Cardiac muscle cell (in vitro differentiated cells and primary cell): ENCODE data around the gene RAB13. TPM values are rescaled to one million over a fixed set of nuclear protein-coding genes. Genes with fewer than 3 reads are reported as not detected.

ENCODE experiments used
- DNase-seq, 2 donors: peaks; one replicate each; pipeline versions ENCODE4 v3.0.0 to v3.0.0-alpha.2; 2010 to 2017; ENCODE audit warnings: low read depth in 1 of 2, low spot score in 1 of 2
- H3K27ac ChIP-seq: fragments of 200-600 bp; sonication (generic); 2 replicates; pipeline ENCODE4 v1.5.1; 2016
- H3K27me3 ChIP-seq: fragments of 200-600 bp; sonication (generic); 2 replicates; pipeline ENCODE4 v1.6.0; 2016; ENCODE audit warnings: control low read depth
- H3K36me3 ChIP-seq: fragments of 200-600 bp; sonication (generic); 2 replicates; pipeline ENCODE4 v1.5.1; 2016; ENCODE audit warnings: control low read depth
- H3K4me1 ChIP-seq: fragments of 200-600 bp; sonication (generic); 2 replicates; pipeline ENCODE4 v1.8.1; 2017; ENCODE audit warnings: low read depth, mild to moderate bottlenecking, mixed run types
- H3K4me3 ChIP-seq: fragments of 200-600 bp; sonication (generic); 2 replicates; pipeline ENCODE4 v1.5.1; 2016; ENCODE audit warnings: mild to moderate bottlenecking
- H3K9me3 ChIP-seq: fragments of 200-600 bp; sonication (generic); 2 replicates; pipeline ENCODE4 v1.5.1; 2017; ENCODE audit warnings: low read depth, mild to moderate bottlenecking, control low read depth
- polyA plus RNA-seq: library from polyadenylated mRNA; unstranded; fragments of >200 nt; fragmentation: Nextera tagmentation; extraction: Ambion mirVana; gene quantifications from 2 replicates; pipeline ENCODE4 v1.2.1, GENCODE V29; 2016
- total RNA-seq: library from RNA; depleted of rRNA; stranded (reverse); fragments of >200 nt; gene quantifications from 2 replicates; pipeline ENCODE4 v1.2.3, GENCODE V29; 2016
- TF ChIP-seq, protein P1 (sequence below): IDR thresholded peaks from 2 replicates; pipeline ENCODE4 v1.5.1; 2012; ENCODE audit warnings: low read depth, mild to moderate bottlenecking, low read length

The RAB13 gene
- total and polyA plus RNA-seq, 2 experiments from 2014 or later, result 37.6 to 90.6 TPM

DNA sequence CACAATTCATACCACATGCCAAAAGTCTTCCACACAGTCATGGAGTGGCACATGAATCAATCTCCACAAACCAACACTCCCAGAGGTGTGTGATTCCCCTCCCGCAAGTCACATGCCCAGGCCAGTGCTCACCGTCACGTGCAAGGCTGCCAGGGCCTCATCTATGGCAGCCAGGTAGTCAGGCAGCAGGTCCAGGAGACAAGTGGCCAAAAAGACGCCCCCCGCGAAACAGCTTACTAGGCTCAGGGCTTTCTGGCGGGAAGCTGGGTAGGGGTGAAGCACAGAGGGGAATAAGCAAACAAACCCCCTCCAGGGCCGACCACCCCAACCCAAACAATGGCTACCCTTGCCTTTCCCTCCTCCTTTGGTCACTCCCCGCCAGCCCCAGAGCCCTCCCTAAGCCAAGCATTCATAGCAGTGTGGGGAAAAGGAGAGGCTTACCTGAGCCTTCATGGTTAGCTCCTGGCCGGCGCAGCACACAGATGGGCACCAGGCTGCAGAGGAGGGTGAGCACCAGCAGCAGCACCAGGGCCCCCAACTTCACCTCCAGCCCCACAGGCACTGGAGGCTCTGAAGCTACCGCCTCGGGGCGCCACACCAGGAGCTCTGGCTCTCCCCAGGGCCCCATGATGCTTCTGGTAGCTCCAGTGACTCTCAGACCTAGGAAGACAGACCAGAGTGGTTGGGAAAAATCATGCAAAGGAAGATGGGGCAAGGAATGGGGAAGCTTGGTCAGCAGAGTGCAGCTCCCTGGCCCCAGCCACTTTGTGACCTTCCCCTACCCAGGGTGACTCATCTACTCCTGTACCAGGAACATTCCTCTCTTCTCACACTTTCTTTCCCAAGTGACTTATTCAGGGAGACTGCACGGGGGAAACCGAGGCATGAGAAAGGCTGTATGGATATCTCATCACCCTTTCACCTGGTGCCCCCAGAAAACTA is 23.8 kb downstream of the RAB13 start:
- peak in 1 of 2 donors; percentile 57 for DNase-seq
- Histone ChIP-seq H3K4me3 (peak overlapping the region; percentile 58), H3K4me1 (peaks cover 17% of the 10 kb centered on the region), H3K36me3 (peaks cover 6% of the 10 kb centered on the region), H3K27me3 (no peaks in the 10 kb centered on the region), H3K9me3 (no peaks in the 10 kb centered on the region), H3K27ac (no peak overlapping the region)
- TF ChIP-seq, protein P1, sequence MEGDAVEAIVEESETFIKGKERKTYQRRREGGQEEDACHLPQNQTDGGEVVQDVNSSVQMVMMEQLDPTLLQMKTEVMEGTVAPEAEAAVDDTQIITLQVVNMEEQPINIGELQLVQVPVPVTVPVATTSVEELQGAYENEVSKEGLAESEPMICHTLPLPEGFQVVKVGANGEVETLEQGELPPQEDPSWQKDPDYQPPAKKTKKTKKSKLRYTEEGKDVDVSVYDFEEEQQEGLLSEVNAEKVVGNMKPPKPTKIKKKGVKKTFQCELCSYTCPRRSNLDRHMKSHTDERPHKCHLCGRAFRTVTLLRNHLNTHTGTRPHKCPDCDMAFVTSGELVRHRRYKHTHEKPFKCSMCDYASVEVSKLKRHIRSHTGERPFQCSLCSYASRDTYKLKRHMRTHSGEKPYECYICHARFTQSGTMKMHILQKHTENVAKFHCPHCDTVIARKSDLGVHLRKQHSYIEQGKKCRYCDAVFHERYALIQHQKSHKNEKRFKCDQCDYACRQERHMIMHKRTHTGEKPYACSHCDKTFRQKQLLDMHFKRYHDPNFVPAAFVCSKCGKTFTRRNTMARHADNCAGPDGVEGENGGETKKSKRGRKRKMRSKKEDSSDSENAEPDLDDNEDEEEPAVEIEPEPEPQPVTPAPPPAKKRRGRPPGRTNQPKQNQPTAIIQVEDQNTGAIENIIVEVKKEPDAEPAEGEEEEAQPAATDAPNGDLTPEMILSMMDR, result no peak

DNA sequence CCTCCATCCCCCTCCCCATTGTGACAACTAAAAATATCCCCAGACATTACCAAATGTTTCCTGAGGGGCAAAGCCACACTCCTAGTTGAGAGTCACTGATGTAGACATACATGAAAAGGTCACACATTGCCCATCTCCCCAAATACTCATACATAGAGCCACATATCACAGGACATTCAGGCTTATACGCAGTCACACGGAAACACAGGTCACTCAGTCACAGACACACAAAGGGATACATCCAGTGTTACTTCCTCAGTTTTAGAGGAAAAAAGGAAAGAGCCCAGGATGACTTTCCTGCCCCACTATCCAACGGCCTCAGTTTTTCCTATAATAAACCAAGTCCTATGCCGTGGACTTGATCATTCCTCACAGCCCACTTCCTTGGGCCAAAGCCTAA is 24.7 kb downstream of the RAB13 start:
- H3K4me3 ChIP-seq, result no peak overlapping the region
- H3K27ac ChIP-seq, result no peak overlapping the region
- H3K4me1 ChIP-seq, result peaks cover 23% of the 10 kb centered on the region
- no peak for DNase-seq
- no peaks in the 10 kb centered on the region for H3K9me3 ChIP-seq
- no peaks in the 10 kb centered on the region for H3K27me3 ChIP-seq
- peaks cover 6% of the 10 kb centered on the region for H3K36me3 ChIP-seq
- TF ChIP-seq, protein P1, result no peak

- Histone ChIP-seq H3K27me3 (no peaks in the 10 kb centered on the region), H3K36me3 (peaks cover 6% of the 10 kb centered on the region), H3K27ac (peak overlapping the region; percentile 7), H3K4me3 (no peak overlapping the region), H3K4me1 (peaks cover 33% of the 10 kb centered on the region), H3K9me3 (no peaks in the 10 kb centered on the region)
- TF ChIP-seq, protein P1, result no peak
- DNase-seq, result no peak
Observed at GRCh38 chr1:153960206-153960605, 25.9 kb downstream of the RAB13 start.

DNA sequence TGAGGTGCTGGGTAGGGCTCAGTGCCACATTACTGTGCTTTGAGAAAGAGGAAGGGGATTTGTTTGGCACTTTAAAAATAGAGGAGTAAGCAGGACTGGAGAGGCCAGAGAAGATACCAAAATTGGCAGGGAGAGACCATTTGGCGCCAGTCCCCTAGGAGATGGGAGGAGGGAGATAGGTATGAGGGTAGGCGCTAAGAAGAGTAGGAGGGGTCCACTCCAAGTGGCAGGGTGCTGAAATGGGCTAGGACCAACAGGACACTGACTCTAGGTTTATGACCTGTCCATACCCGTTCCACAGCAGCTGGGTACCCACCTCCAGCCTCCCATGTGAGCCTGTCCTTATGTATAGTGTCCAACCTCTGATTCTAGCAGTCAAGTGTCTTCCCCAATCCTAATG is 26.7 kb downstream of the RAB13 start:
- DNase-seq, result no peak
- H3K9me3 ChIP-seq, result no peaks in the 10 kb centered on the region
- peaks cover 33% of the 10 kb centered on the region for H3K4me1 ChIP-seq
- H3K27me3 ChIP-seq, result no peaks in the 10 kb centered on the region
- no peak overlapping the region for H3K4me3 ChIP-seq
- peaks cover 6% of the 10 kb centered on the region for H3K36me3 ChIP-seq
- TF ChIP-seq, protein P1, result no peak
- H3K27ac ChIP-seq, result peak overlapping the region; percentile 7

DNA sequence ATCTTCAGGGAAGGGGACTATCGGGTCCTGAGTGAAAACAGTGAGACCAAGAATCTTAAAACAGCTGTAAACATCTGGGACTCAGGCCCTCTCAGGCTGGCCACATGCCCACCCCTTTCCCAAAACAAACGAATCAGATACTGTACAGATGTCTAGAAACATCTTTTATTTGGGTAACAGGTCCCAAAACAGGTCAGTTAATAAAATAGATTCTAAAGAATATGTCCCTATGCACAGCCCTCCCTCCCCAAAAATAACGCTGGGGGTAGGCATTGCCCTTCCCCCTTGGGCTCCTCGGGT is 27.2 kb downstream of the RAB13 start:
- Histone ChIP-seq H3K4me1 (peaks cover 37% of the 10 kb centered on the region), H3K36me3 (peaks cover 6% of the 10 kb centered on the region), H3K9me3 (no peaks in the 10 kb centered on the region), H3K4me3 (no peak overlapping the region), H3K27ac (peak overlapping the region; percentile 7), H3K27me3 (no peaks in the 10 kb centered on the region)
- TF ChIP-seq, protein P1, result no peak
- no peak for DNase-seq
